GM12872 (cell line): ENCODE results near the gene R3HDM4.

ENCODE experiments used
- TF ChIP-seq, protein P1 (sequence below): IDR thresholded peaks from 3 replicates; pipeline ENCODE4 v1.5.1; 2011; ENCODE audit warnings: low read depth, mild to moderate bottlenecking, low read length, moderate library complexity; ENCODE audit not compliant: insufficient read depth

Gene R3HDM4

DNA sequence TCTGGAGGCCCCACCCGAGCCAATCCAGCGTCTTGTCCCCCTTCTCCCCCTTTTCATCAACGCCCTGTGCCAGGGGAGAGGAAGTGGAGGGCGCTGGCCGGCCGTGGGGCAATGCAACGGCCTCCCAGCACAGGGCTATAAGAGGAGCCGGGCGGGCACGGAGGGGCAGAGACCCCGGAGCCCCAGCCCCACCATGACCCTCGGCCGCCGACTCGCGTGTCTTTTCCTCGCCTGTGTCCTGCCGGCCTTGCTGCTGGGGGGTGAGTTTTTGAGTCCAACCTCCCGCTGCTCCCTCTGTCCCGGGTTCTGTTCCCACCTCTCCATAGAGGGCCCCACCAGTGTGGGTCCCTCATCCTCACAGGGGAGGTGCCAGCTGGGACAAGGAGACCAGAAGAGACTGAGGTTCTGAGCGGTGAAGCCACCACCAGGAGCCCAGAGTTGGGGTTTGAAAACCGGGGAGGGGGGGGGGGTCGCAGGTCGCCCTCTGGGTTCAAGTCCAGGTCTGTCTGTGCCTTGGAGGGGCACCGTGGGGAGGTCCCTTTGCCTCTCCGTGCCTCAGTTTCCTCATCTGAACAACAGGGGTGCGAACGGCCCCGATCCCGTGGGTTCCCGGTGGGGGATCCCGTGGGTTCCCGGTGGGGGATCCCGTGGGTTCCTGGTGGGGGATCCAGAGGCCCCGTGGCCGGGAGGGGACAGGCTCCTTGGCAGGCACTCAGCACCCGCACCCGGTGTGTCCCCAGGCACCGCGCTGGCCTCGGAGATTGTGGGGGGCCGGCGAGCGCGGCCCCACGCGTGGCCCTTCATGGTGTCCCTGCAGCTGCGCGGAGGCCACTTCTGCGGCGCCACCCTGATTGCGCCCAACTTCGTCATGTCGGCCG is 60.6 kb downstream of the R3HDM4 start, which contains the start of gene ELANE:
TSS of gene ELANE (plus strand) at position 168 of the 878 bp plus-strand sequence. CDS start at position 194, 26 bp downstream.
- TF ChIP-seq, protein P1, sequence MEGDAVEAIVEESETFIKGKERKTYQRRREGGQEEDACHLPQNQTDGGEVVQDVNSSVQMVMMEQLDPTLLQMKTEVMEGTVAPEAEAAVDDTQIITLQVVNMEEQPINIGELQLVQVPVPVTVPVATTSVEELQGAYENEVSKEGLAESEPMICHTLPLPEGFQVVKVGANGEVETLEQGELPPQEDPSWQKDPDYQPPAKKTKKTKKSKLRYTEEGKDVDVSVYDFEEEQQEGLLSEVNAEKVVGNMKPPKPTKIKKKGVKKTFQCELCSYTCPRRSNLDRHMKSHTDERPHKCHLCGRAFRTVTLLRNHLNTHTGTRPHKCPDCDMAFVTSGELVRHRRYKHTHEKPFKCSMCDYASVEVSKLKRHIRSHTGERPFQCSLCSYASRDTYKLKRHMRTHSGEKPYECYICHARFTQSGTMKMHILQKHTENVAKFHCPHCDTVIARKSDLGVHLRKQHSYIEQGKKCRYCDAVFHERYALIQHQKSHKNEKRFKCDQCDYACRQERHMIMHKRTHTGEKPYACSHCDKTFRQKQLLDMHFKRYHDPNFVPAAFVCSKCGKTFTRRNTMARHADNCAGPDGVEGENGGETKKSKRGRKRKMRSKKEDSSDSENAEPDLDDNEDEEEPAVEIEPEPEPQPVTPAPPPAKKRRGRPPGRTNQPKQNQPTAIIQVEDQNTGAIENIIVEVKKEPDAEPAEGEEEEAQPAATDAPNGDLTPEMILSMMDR, result no peak

DNA sequence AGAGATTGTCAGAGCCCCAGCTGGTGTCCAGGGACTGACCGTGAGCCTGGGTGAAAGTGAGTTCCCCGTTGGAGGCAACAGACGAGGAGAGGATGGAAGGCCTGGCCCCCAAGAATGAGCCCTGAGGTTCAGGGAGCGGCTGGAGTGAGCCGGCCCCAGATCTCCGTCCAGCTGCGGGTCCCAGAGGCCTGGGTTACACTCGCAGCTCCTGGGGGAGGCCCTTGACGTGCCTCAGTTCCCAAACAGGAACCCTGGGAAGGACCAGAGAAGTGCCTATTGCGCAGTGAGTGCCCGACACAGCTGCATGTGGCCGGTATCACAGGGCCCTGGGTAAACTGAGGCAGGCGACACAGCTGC is 62.1 kb downstream of the R3HDM4 start:
- TF ChIP-seq, protein P1, result no peak

DNA sequence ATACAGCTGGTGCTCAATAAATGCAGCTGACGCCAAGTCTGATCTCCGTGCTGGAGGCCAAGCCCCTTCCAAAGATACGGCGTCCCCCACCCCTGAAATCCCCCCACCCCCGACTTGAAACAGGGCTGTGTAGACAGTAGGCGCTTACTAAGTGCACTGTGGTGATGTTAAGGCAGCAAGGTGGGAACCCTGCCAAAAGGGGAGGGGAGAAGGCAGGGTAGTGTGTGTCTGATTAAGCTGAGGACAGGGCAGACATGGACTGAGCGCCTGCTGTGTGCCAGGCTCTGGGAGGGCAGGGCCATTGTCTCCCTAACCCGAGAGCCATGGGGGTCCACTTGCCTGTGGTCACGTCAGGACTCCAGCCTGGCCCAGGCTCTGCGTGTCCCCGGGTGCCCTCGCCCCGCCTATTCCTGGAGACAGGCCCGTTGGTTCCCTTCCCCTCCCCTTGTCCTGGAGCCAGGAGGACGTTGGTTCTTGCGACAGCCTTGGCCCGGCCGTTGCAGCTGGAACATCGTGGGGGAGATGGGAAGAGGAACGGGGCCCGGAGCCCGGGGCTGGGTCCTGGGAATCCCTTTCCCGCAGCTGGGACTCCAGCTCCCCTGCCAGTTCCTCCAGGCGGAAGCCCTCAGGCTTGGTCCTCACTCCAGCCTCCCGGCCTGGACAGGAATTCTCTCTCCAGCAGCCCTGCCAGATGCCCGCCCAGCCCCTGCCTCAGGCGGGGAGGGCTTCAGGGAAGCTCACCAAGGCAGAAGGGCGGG is 62.6 kb downstream of the R3HDM4 start:
- TF ChIP-seq, protein P1, result no peak

DNA sequence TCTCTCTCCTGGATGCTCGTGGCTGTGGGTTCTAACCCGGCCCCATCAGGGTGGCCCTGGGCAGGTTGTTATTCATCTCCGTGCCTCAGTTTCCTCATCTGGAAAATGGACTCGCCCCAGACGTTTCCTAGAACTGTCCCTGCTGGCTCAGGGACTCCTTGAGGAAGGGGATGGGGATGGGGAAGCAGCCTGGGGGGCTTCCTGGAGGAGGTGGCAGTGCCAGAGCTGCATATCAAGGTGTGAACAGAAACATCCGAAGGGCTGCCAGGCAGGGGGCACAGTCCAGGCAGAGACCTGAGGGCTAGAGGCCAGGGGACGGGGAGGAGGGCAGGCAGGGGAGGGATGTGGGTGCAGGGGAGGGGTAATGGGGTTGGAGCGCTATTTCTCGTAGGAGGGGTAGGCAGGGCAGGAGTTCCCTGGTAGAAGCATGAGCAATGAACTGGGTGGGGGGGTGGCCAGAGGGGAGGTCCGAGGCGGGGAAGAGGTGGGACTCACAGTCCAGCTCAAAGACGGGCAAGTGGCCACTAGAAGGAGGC is 64.6 kb downstream of the R3HDM4 start:
- TF ChIP-seq, protein P1, result no peak
